Measurements from ENCODE around the gene MYBPHL.
"Not testable (repeated sequence)": the region's sequence is repeated elsewhere in the genome, so short reads cannot be mapped to it uniquely, and the experiment has no call there.

The MYBPHL gene

GRCh38 chr1:109305991-109306390 is 820 bp downstream of the MYBPHL start:
- not testable (repeated sequence) for DNase-seq (ENCODE audit: low read depth)

GRCh38 chr1:109304226-109304920 is 2.4 kb downstream of the MYBPHL start:
- DNase-seq (ENCODE audit: low read depth): no peak

DNA sequence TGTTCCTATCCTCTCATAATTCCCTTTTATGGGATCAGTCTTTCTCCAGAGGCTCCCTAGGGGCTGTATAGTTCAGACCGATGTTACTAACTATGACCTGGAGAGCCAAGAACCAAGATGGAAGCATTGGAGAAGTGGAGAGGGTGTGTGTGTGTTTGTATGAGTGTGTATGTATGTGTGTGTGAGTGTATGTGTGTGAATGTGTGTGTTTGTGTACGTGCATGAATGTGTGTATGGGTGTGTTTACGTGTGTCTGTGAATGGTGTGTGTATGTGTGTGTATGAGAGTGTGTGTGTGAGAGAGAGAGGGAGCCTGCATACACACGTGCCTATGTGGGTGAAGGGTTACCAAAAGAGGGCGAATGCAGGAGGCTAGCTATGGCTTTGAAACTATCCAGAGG is 4.9 kb downstream of the MYBPHL start:
- no peak for DNase-seq (ENCODE audit: low read depth)

DNA sequence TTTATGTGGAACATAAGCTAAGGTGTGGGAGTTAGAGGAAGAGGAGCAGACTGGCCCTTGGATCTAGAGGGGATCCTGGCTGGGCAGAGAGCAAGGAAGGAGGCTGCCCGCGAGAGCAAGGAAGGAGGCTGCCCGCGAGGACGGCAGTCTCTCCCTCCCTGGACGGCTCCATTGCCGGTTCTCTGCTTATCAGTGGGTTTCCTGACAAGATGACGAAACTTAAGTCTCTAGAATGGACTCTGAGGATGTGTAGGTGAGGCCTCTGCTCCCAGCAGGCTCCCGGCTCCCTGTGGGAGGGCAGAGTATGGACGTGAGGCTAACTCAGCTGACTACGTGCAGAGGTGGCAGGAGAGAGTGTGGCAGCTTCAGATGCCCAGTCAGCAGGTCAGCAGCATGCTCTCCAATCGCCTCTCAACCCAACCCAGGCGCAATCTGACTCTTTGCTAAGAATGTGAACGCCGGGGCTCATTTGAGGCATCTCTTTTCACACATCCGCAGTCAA is 6.1 kb downstream of the MYBPHL start:
- DNase-seq (ENCODE audit: low read depth): no peak

- peak; percentile 82 for DNase-seq (ENCODE audit: low read depth)
Observed at GRCh38 chr1:109299558-109300343, 7.1 kb downstream of the MYBPHL start.

DNA sequence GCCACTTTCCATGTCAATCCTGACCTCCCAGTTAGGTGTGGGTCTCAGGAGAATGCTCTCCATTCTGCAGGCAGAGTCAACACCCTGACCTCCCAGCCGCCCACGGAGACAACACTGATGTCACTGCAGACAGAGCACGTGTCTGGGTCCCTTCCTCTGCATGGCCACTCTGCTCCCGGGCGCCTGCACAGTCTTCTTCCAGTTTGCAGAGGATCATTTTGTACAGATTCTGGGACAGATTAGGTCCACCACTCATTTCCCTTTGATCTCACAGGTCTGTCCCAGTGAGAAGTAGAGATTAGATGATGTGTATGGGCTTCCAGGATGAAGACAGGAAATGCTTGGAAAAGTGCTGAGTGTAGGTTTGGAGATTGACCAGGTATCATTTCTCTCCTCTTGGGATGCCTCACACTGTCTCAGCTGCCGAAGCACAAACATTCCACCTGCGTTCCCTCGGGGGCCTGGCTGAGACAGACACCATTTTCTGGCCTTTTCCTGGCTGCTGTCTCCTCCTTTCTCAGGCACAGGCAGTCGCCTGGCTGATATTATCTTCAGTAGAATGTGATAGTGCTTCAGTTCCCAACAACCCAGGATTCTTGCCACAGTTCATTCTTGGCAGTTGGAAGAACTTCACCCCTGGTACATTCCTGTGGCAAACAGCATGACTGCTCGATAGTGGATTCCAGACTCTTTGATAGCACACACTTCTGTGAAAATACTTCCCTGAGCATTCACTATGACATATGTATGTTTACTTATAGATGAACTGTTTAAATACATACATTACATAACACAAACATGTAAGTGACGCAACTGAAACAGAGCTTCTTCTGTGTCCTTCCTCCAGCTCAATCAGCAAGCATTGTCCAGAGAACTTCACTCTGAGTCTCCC is 7.9 kb downstream of the MYBPHL start:
- peak; percentile 96 for DNase-seq (ENCODE audit: low read depth)

GRCh38 chr1:109296782-109297181 is 10.0 kb downstream of the MYBPHL start:
- DNase-seq (ENCODE audit: low read depth): no peak

DNA sequence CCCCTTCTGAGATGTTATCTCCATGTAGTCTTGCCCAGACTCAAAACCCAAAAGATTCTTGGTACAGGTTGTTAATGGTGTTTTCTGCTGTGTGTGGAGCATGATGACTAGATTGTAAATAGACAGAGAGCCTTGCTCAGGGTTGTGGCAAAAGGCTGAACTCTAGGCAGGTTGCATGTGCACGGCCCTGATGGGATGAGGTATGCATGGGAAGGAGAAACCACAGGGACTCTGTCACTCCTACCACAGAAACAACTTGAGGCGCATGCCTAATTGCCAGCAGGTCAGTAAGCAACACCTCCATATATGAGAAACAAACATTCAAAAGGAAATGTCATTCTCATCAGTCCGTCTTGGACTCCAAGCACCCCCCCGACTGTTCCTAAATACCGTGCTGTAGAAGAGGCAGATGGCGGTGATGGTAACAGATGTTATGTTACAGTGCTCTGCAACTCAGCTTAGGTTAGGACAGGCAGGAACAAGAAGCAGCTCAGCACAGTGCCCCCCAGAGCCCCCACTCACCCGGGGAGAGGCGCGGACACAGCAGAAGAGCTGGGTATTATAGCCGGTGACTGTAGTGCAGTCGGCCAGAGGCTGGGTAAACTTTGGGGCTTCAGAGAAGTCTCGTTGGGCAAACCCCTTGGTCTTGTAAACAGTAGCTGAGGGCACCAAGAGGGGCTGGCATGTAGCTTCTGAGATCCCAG is 10.9 kb downstream of the MYBPHL start:
- DNase-seq (ENCODE audit: low read depth): no peak

DNA sequence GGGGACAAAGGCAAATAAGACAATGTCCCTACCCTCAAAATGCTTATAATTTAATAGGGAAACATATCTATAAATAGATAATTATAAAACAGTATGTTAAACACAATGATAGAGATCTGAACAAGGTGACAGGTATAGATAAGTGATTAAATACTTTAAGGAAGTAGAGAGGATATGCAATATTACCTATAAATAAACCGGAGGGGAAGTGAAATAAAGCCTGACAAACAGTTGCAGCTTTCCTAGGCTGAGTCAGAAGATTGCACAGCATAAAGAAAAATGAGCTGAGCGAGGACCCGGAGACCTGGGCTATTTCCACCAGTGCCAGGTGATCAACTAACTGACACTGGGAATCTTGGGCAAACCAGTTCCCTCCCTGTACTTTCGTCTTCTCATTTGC is 12.3 kb downstream of the MYBPHL start:
- no peak for DNase-seq (ENCODE audit: low read depth)

DNA sequence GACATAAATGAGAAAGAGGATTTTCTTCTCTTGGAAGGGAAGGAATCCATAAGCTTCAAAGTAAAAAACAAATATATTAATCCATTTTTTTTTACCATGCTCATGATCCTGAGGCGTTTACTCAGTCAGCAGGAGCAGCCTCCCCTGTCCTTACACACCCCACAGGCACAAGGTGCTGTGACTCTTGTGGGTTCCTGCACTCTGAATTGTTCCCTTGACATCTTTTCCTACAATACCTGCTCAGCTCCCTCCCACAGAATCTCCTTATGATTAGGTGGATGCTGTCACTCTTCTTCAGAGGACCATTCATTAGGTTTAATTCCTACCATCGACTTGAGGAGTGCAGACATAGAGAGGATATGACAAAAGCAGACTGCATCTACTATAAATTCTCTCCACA is 13.8 kb downstream of the MYBPHL start:
- no peak for DNase-seq (ENCODE audit: low read depth)

GRCh38 chr1:109292364-109292763 is 14.4 kb downstream of the MYBPHL start:
- no peak for DNase-seq (ENCODE audit: low read depth)

- no peak for DNase-seq (ENCODE audit: low read depth)
Observed at GRCh38 chr1:109290998-109291397, 15.8 kb downstream of the MYBPHL start.

GRCh38 chr1:109290137-109290536 is 16.7 kb downstream of the MYBPHL start:
- DNase-seq (ENCODE audit: low read depth): no peak

DNA sequence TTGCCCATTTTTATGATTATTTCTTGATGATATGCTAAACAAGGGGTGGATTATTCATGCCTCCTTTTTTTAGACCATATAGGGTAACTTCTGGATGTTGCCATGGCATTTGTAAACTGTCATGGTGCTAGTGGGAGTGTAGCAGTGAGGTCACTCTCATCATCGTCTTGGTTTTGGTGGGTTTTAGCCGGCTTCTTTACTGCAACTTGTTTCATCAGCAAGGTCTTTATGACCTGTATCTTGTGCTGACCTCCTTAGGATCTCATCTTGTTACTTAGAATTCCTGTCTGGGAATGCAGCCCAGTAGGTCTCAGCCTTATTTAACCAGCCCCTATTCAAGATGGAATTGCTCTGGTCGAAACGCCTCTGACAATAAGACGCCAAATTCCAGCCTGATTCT is 20.0 kb downstream of the MYBPHL start:
- not testable (repeated sequence) for DNase-seq (ENCODE audit: low read depth)

GRCh38 chr1:109283748-109284600 is 22.8 kb downstream of the MYBPHL start:
- no peak for DNase-seq (ENCODE audit: low read depth)

GRCh38 chr1:109282952-109283747 is 23.7 kb downstream of the MYBPHL start, which contains the start of gene PSRC1:
PSRC1 (minus strand) TSS chr1:109283145.
- peak; percentile 95 for DNase-seq (ENCODE audit: low read depth)

DNA sequence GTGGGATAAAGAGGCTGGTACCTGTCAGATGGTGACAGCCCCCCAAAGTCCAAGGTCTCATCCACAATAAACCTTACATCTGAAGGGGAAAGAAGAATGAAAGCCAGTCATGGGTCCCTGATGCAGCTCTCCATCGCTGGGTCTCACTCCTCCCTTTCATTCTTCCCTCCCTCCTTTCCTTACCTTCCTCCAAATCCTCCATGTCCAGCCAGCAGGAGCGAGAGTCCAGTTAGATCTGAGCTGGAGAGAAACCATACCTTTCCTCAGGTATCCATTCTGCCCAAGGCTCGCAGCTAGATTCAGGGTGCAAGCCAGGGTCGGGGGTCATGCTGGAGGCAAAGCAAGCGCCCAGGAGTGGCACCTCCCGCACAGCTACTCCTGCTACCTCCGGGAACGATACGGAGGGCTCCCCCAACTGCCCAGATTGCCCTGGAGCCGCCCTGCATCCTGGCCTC is 24.3 kb downstream of the MYBPHL start:
- no peak for DNase-seq (ENCODE audit: low read depth)

- DNase-seq (ENCODE audit: low read depth): peak; percentile 20
Observed at GRCh38 chr1:109281680-109282496, 24.9 kb downstream of the MYBPHL start.

GRCh38 chr1:109280862-109281261 is 25.9 kb downstream of the MYBPHL start:
- DNase-seq (ENCODE audit: low read depth): no peak

All from iris pigment epithelial cell (primary cell).